Upper lobe of left lung (tissue), 6 donors: ENCODE data around the gene NDUFA5. TPM values are rescaled to one million over a fixed set of nuclear protein-coding genes. Genes with fewer than 3 reads are reported as not detected.
A peak's percentile ranks its signal among the peaks of the same experiment; 100 is the strongest.

Source experiments
- ATAC-seq, 2 donors: fragments of 200-7000 bp; cut with Tn5 transposase; one replicate each; pipeline ENCODE4 v1.9.1; 2022; ENCODE audit warnings: mild to moderate bottlenecking in 2 of 2, moderate library complexity in 2 of 2; ENCODE audit not compliant: low FRiP score in 2 of 2
- DNase-seq, 2 donors: peaks; one replicate each; pipeline ENCODE4 v3.0.0-alpha.2; 2019 to 2020
- H3K27ac ChIP-seq, 4 donors: fragments of 200-600 bp; sonication (generic); one replicate each; pipeline ENCODE4 v1.5.1; 2016 to 2019
- H3K27me3 ChIP-seq, 4 donors: fragments of 200-600 bp; sonication (generic); one replicate each; pipeline ENCODE4 v1.5.1; 2017 to 2019
- H3K36me3 ChIP-seq, 4 donors: fragments of 200-600 bp; sonication (generic); one replicate each; pipeline ENCODE4 v1.5.1; 2016 to 2019
- H3K4me1 ChIP-seq, 4 donors: fragments of 200-600 bp; sonication (generic); one replicate each; pipeline ENCODE4 v1.5.1; 2018 to 2019
- H3K4me3 ChIP-seq, 4 donors: fragments of 200-600 bp; sonication (generic); one replicate each; pipeline ENCODE4 v1.5.1; 2017 to 2019; ENCODE audit warnings: mild to moderate bottlenecking in 2 of 4, moderate library complexity in 1 of 4
- H3K9me3 ChIP-seq, 4 donors: fragments of 200-600 bp; sonication (generic); one replicate each; pipeline ENCODE4 v1.5.1; 2018 to 2019
- CTCF ChIP-seq, 6 experiments: fragments of 450-650 bp in 4 of 6; fragments of 200-600 bp in 2 of 6; sonication (generic) in 2 of 6; IDR thresholded peaks; one replicate each; pipeline ENCODE4 v1.5.1; 2016 to 2019; ENCODE audit warnings: antibody characterized with exemption in 6 of 6
- EP300 ChIP-seq, 4 donors: sonication (generic); formaldehyde crosslinking; IDR thresholded peaks; one replicate each; pipeline ENCODE4 v1.5.1; 2017; ENCODE audit warnings: antibody characterized with exemption in 4 of 4, control low read depth in 2 of 4
- POLR2A ChIP-seq, 4 donors: fragments of 450-650 bp; IDR thresholded peaks; one replicate each; pipeline ENCODE4 v1.5.1; 2016 to 2017; ENCODE audit warnings: antibody characterized with exemption in 4 of 4, mild to moderate bottlenecking in 2 of 4
- POLR2AphosphoS5 ChIP-seq, 2 donors: sonication (generic); formaldehyde crosslinking; IDR thresholded peaks; one replicate each; pipeline ENCODE4 v1.5.1; 2017; ENCODE audit warnings: antibody characterized with exemption in 2 of 2
- WGBS, 2 donors: methylation state at CpG; one replicate each; pipeline ENCODE4 v1.1.5; 2017 to 2018; 5-methylcytosine and 5-hydroxymethylcytosine counted together
- total RNA-seq, 6 donors: library from RNA; depleted of rRNA in 4 of 6; stranded (reverse); fragments of >200 nt in 4 of 6; gene quantifications; one replicate each; pipeline versions ENCODE4 v1.1.0 to v1.2.1, GENCODE V29; 2016 to 2021
- donor health status: DM: no; HTN: no; CAD: no; lungs with moderate emphysema.
- donor health status: DM: no; HTN: yes; CAD: no; lungs with severe emphysema.

Gene NDUFA5
- total RNA-seq, 6 donors from 2014 or later = 11.5 to 65.8 (median 43.0) TPM

GRCh38 chr7:123538897-123539296 lies 18.7 kb downstream of the NDUFA5 start:
- no peak for TF ChIP-seq POLR2AphosphoS5 (IDR thresholded peaks at IDR 0.05)
- no peak for TF ChIP-seq POLR2A (IDR thresholded peaks at IDR 0.05)
- no peak for TF ChIP-seq CTCF (IDR thresholded peaks at IDR 0.05)
- TF ChIP-seq EP300 (IDR thresholded peaks at IDR 0.05) = no peak
- peaks cover 0 to 16% (median 0%) of the 10 kb centered on the region in 4 donors for H3K36me3 ChIP-seq
- ATAC-seq = no peak
- DNase-seq = no peak
- H3K9me3 ChIP-seq = no peaks in the 10 kb centered on the region
- peaks cover 3 to 8% (median 4%) of the 10 kb centered on the region in 4 donors for H3K4me1 ChIP-seq
- H3K27me3 ChIP-seq = no peaks in the 10 kb centered on the region
- WGBS, 2 donors = 97 to 100% methylated on average over 1 of the region's 1 CpG
- no peak overlapping the region for H3K27ac ChIP-seq
- no peak overlapping the region for H3K4me3 ChIP-seq

GRCh38 chr7:123538189-123538714 lies 19.4 kb downstream of the NDUFA5 start:
- H3K4me1 ChIP-seq = peaks cover 4 to 11% (median 7%) of the 10 kb centered on the region in 4 donors
- H3K27ac ChIP-seq = no peak overlapping the region
- WGBS, 2 donors = 61 to 66% methylated on average over 7 of the region's 7 CpGs
- H3K36me3 ChIP-seq = peaks cover 0 to 10% (median 0%) of the 10 kb centered on the region in 4 donors
- H3K9me3 ChIP-seq = no peaks in the 10 kb centered on the region
- no peak overlapping the region for H3K4me3 ChIP-seq
- no peak for ATAC-seq
- no peaks in the 10 kb centered on the region for H3K27me3 ChIP-seq
- DNase-seq = no peak
- no peak for TF ChIP-seq EP300 (IDR thresholded peaks at IDR 0.05)

- no peaks in the 10 kb centered on the region for H3K27me3 ChIP-seq
- ATAC-seq (no peak), DNase-seq (no peak)
- H3K4me3 ChIP-seq = no peak overlapping the region
- peaks cover 0 to 6% (median 0%) of the 10 kb centered on the region in 4 donors for H3K36me3 ChIP-seq
- H3K9me3 ChIP-seq = no peaks in the 10 kb centered on the region
- TF ChIP-seq CTCF (IDR thresholded peaks at IDR 0.05) (peak in 5 of 6 experiments; percentile 15 to 51 (median 21)), POLR2AphosphoS5 (IDR thresholded peaks at IDR 0.05) (no peak), POLR2A (IDR thresholded peaks at IDR 0.05) (no peak)
- 10 to 31% methylated on average over 3 of the region's 3 CpGs for WGBS, 2 donors
- no peak overlapping the region for H3K27ac ChIP-seq
- peaks cover 7 to 11% (median 9%) of the 10 kb centered on the region in 4 donors for H3K4me1 ChIP-seq
These were observed 20.5 kb downstream of the NDUFA5 start for GRCh38 chr7:123537026-123537642.

- peak overlapping the region in 3 of 4 donors; percentile 51 to 64 (median 63) for H3K4me3 ChIP-seq
- no peak for ATAC-seq
- H3K36me3 ChIP-seq = peaks cover 0 to 3% (median 0%) of the 10 kb centered on the region in 4 donors
- 91 to 94% methylated on average over 12 of the region's 12 CpGs for WGBS, 2 donors
- H3K27ac ChIP-seq = peak overlapping the region in 3 of 4 donors; percentile 84 to 94 (median 88)
- peaks cover 7 to 11% (median 9%) of the 10 kb centered on the region in 4 donors for H3K4me1 ChIP-seq
- H3K27me3 ChIP-seq = no peaks in the 10 kb centered on the region
- no peak for DNase-seq
- TF ChIP-seq POLR2A (IDR thresholded peaks at IDR 0.05) (no peak), CTCF (IDR thresholded peaks at IDR 0.05) (no peak), POLR2AphosphoS5 (IDR thresholded peaks at IDR 0.05) (no peak), EP300 (IDR thresholded peaks at IDR 0.05) (no peak)
- H3K9me3 ChIP-seq = no peaks in the 10 kb centered on the region
These were observed 22.1 kb downstream of the NDUFA5 start for GRCh38 chr7:123535517-123535916.

- TF ChIP-seq POLR2AphosphoS5 (IDR thresholded peaks at IDR 0.05) = peak in 1 of 2 donors; percentile 73
- peak in 1 of 4 donors; percentile 69 for TF ChIP-seq POLR2A (IDR thresholded peaks at IDR 0.05)
- TF ChIP-seq CTCF (IDR thresholded peaks at IDR 0.05) = no peak
- no peak for TF ChIP-seq EP300 (IDR thresholded peaks at IDR 0.05)
- Histone ChIP-seq H3K27ac (peak within 1 kb of the TSS; percentile 84 to 94 (median 86)), H3K27me3 (no peaks in the 10 kb centered on the region), H3K4me1 (peaks cover 7 to 11% (median 9%) of the 10 kb centered on the region in 4 donors), H3K9me3 (no peaks in the 10 kb centered on the region), H3K4me3 (peak within 1 kb of the TSS; percentile 51 to 64 (median 59)), H3K36me3 (no peaks in the 10 kb centered on the region)
- ATAC-seq (peak; percentile 98 to 100), DNase-seq (peak; percentile 95 to 99)
- 1% methylated on average over 49 to 51 of the region's 54 CpGs for WGBS, 2 donors
These were observed 23.0 kb downstream of the NDUFA5 start, which contains the start of gene IQUB for GRCh38 chr7:123534383-123535260. Gene IQUB, minus strand, starts transcription at chr7:123534595. Its CDS starts 22,255 bp downstream, at chr7:123512340.
